Neural crest cell (in vitro differentiated cells): ENCODE results near the gene ASB18. TPM values are rescaled to one million over a fixed set of nuclear protein-coding genes. Genes with fewer than 3 reads are reported as not detected.

Source experiments
- DNase-seq: peaks from one replicate; pipeline ENCODE4 v3.0.0; 2021; ENCODE audit warnings: low read depth, mixed read lengths, low spot score
- H3K27ac Mint-ChIP-seq: one replicate; pipeline ENCODE4 v1.8.0; 2021; ENCODE audit warnings: mild to moderate bottlenecking, mixed read lengths; ENCODE audit not compliant: unreplicated experiment
- H3K27me3 Mint-ChIP-seq: 2 replicates; pipeline ENCODE4 v1.8.0; 2021; ENCODE audit warnings: low read depth, mild to moderate bottlenecking, mixed read lengths
- H3K36me3 Mint-ChIP-seq: 2 replicates; pipeline ENCODE4 v1.8.0; 2021; ENCODE audit warnings: low read depth, mild to moderate bottlenecking, mixed read lengths
- H3K4me1 Mint-ChIP-seq: 2 replicates; pipeline ENCODE4 v1.8.0; 2021; ENCODE audit warnings: mixed read lengths
- H3K4me3 Mint-ChIP-seq: one replicate; pipeline ENCODE4 v1.8.0; 2021; ENCODE audit warnings: mild to moderate bottlenecking, mixed read lengths
- H3K9me3 Mint-ChIP-seq: 2 replicates; pipeline ENCODE4 v1.8.0; 2021; ENCODE audit warnings: mixed read lengths
- total RNA-seq: library from RNA; stranded (reverse); gene quantifications from 2 replicates; pipeline ENCODE4 v1.2.1, GENCODE V29; 2021
- TF ChIP-seq, protein P1 (sequence below): fragments of 200-600 bp; sonication (generic); conservative IDR thresholded peaks from 2 replicates; pipeline ENCODE4 v1.5.0; 2021; ENCODE audit warnings: antibody characterized with exemption, mild to moderate bottlenecking

ASB18 gene
- total RNA-seq, 1 donor from 2014 or later = not detected

- Mint-ChIP-seq H3K9me3 (no peaks in the 10 kb centered on the region), H3K36me3 (peaks cover 6% of the 10 kb centered on the region), H3K4me3 (no peak overlapping the region), H3K4me1 (peaks cover 5% of the 10 kb centered on the region), H3K27me3 (no peaks in the 10 kb centered on the region), H3K27ac (no peak overlapping the region)
- DNase-seq = no peak
- TF ChIP-seq, protein P1, sequence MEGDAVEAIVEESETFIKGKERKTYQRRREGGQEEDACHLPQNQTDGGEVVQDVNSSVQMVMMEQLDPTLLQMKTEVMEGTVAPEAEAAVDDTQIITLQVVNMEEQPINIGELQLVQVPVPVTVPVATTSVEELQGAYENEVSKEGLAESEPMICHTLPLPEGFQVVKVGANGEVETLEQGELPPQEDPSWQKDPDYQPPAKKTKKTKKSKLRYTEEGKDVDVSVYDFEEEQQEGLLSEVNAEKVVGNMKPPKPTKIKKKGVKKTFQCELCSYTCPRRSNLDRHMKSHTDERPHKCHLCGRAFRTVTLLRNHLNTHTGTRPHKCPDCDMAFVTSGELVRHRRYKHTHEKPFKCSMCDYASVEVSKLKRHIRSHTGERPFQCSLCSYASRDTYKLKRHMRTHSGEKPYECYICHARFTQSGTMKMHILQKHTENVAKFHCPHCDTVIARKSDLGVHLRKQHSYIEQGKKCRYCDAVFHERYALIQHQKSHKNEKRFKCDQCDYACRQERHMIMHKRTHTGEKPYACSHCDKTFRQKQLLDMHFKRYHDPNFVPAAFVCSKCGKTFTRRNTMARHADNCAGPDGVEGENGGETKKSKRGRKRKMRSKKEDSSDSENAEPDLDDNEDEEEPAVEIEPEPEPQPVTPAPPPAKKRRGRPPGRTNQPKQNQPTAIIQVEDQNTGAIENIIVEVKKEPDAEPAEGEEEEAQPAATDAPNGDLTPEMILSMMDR = no peak
These were observed 56.7 kb downstream of the ASB18 start for GRCh38 chr2:236207472-236207871.

- TF ChIP-seq, protein P1 = no peak
- peaks cover 6% of the 10 kb centered on the region for H3K36me3 Mint-ChIP-seq
- peaks cover under 1% of the 10 kb centered on the region for H3K4me1 Mint-ChIP-seq
- H3K27ac Mint-ChIP-seq = no peak overlapping the region
- no peaks in the 10 kb centered on the region for H3K9me3 Mint-ChIP-seq
- no peak for DNase-seq
- H3K27me3 Mint-ChIP-seq = no peaks in the 10 kb centered on the region
- H3K4me3 Mint-ChIP-seq = no peak overlapping the region
These were observed 58.1 kb downstream of the ASB18 start for GRCh38 chr2:236205867-236206645.

DNA sequence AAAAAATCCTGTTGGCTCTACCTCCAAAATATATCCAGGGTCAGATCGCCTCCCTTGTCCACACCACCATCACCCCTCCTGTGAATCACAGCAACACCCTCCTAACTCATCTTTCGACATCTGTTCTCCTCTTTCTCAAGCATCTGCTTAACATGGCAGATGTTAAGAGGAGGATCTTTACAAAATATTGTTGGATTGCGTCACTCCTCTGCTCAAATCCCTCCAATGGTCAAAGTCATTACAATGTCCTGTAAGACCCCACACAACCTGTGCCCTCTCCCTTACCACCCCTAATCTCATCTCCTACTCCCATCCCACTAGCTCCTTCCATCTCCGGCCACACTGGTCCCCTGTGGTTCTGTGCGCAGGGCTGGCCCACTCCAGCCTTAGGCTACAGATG, 59.3 kb downstream of the ASB18 start:
- H3K27ac Mint-ChIP-seq = no peak overlapping the region
- no peaks in the 10 kb centered on the region for H3K4me1 Mint-ChIP-seq
- H3K27me3 Mint-ChIP-seq = no peaks in the 10 kb centered on the region
- TF ChIP-seq, protein P1 = no peak
- no peak overlapping the region for H3K4me3 Mint-ChIP-seq
- H3K9me3 Mint-ChIP-seq = no peaks in the 10 kb centered on the region
- DNase-seq = no peak
- H3K36me3 Mint-ChIP-seq = peaks cover 6% of the 10 kb centered on the region

DNA sequence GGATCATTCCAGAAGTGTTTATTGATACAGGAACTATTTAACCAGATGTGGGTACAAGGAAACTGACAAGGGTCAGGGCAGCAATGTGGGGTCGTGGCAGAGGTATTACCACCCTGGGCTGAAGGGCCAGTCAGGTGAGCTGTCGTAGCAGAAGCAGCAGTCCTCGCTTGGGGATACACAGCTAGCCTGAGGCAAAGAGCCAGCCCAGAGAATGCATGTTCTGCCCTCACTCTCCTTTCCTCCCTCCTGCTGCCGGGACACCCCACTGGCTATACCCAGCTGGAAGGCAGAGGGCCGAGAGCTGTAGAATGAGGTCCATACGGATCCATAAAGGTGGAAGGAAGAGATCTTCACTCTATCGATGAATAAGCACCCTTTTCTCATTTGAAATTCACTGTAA, 63.8 kb downstream of the ASB18 start:
- H3K36me3 Mint-ChIP-seq = peaks cover 1% of the 10 kb centered on the region
- H3K9me3 Mint-ChIP-seq = no peaks in the 10 kb centered on the region
- no peaks in the 10 kb centered on the region for H3K27me3 Mint-ChIP-seq
- H3K4me1 Mint-ChIP-seq = no peaks in the 10 kb centered on the region
- H3K27ac Mint-ChIP-seq = no peak overlapping the region
- TF ChIP-seq, protein P1 = no peak
- no peak for DNase-seq
- H3K4me3 Mint-ChIP-seq = no peak overlapping the region

- no peaks in the 10 kb centered on the region for H3K27me3 Mint-ChIP-seq
- H3K9me3 Mint-ChIP-seq = no peaks in the 10 kb centered on the region
- TF ChIP-seq, protein P1 = no peak
- DNase-seq = no peak
- peaks cover 10% of the 10 kb centered on the region for H3K4me1 Mint-ChIP-seq
- no peak overlapping the region for H3K4me3 Mint-ChIP-seq
- H3K36me3 Mint-ChIP-seq = peaks cover 7% of the 10 kb centered on the region
- H3K27ac Mint-ChIP-seq = no peak overlapping the region
These were observed 67.8 kb downstream of the ASB18 start for GRCh38 chr2:236196366-236196765.
